ENCODE data around the gene SPPL3.

Gene SPPL3

DNA sequence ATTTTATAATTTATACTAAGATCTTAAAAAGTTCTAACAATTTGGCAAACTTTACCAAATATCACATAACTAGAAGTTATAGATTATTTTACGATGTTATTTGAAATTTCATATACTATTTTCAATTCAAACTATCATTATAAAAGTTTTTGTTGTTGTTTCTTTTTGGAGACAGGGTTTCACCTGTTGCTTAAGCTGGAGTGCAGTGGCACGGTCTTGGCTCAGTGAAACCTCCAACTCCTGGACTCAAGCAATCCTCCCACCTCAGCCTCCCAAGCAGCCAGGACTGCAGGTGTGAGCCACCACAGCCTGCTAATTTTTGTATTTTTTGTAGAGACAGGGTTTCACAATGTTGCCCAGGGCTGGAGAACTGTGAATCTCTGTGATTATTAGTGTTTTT lies 87.8 kb downstream of the SPPL3 start:
- Mint-ChIP-seq H3K36me3 (ENCODE audit: low read depth) (no peaks in the 10 kb centered on the region), H3K27ac (no peak overlapping the region), H3K27me3 (ENCODE audit: low read depth) (no peaks in the 10 kb centered on the region), H3K4me1 (ENCODE audit: low read depth) (peaks cover 16% of the 10 kb centered on the region), H3K4me3 (no peak overlapping the region), H3K9me3 (no peaks in the 10 kb centered on the region)

- Mint-ChIP-seq H3K9me3 (no peaks in the 10 kb centered on the region), H3K27me3 (ENCODE audit: low read depth) (no peaks in the 10 kb centered on the region), H3K4me1 (ENCODE audit: low read depth) (peaks cover 12% of the 10 kb centered on the region), H3K36me3 (ENCODE audit: low read depth) (peaks cover 5% of the 10 kb centered on the region), H3K27ac (no peak overlapping the region), H3K4me3 (no peak overlapping the region)
Observed at GRCh38 chr12:120814903-120815429, 89.2 kb downstream of the SPPL3 start.

DNA sequence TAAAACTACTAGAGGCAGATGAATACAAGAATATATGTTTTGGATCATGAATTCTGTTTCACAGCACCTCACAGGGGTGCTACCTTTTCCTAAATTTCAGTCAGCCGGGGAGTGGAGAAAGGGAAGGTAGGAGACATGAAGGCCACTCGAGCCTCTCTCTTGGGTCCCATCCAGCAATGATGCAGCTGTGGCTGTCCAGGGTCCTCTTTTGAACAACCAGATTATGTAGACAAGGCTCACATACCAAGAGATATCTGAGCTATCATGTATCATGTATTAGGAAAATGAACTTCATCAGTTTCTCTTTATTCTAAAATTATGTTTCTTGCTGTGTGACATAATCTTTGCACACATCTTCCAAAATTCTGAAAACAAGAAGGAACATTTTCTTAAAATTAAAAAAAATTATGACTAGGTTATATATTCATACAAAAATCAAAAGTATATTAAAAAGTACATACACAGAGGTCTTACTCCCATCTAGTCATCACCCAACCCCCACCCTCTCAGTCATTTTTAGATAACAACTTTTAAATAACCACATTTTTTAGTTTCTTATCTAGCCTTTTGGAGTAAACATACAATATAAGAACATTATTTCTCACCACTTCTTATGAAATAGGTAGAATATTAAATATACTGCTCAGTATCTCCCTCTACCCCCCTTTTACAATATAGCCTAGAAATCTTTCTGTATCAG lies 89.8 kb downstream of the SPPL3 start:
- Mint-ChIP-seq H3K4me1 (ENCODE audit: low read depth) (peaks cover 12% of the 10 kb centered on the region), H3K9me3 (no peaks in the 10 kb centered on the region), H3K27me3 (ENCODE audit: low read depth) (no peaks in the 10 kb centered on the region), H3K4me3 (no peak overlapping the region), H3K36me3 (ENCODE audit: low read depth) (peaks cover 6% of the 10 kb centered on the region), H3K27ac (no peak overlapping the region)

DNA sequence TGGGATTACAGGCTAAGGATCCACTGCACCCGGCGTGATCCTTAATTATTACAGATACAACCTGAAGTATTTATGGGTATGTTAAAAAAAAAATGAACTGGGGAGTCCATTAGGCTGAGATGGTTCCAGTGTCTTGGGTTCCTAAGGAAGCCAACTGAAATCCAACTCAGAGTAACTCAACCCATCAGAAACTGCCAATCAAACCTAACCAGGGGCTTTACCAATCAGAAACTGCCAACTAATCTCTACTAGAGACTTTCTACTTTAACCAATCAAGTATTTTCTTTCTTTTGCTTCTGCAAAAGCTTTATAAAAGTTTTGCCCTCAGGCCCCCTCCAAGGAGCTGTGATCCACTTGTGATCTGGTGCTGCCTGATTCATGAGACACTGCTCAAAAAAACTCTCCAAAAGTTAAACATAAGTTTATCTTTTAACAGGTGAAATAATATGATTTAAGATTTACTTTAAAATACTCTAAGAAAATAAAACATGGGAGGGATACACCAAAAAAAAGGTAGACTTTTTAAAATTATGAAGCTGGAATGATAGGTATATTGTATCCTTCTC lies 90.5 kb downstream of the SPPL3 start:
- H3K4me1 Mint-ChIP-seq (ENCODE audit: low read depth) = peaks cover 12% of the 10 kb centered on the region
- H3K4me3 Mint-ChIP-seq = no peak overlapping the region
- H3K9me3 Mint-ChIP-seq = no peaks in the 10 kb centered on the region
- no peak overlapping the region for H3K27ac Mint-ChIP-seq
- H3K36me3 Mint-ChIP-seq (ENCODE audit: low read depth) = peaks cover 9% of the 10 kb centered on the region
- H3K27me3 Mint-ChIP-seq (ENCODE audit: low read depth) = no peaks in the 10 kb centered on the region

GRCh38 chr12:120810021-120810420 lies 94.1 kb downstream of the SPPL3 start:
- peaks cover 12% of the 10 kb centered on the region for H3K36me3 Mint-ChIP-seq (ENCODE audit: low read depth)
- no peak overlapping the region for H3K27ac Mint-ChIP-seq

DNA sequence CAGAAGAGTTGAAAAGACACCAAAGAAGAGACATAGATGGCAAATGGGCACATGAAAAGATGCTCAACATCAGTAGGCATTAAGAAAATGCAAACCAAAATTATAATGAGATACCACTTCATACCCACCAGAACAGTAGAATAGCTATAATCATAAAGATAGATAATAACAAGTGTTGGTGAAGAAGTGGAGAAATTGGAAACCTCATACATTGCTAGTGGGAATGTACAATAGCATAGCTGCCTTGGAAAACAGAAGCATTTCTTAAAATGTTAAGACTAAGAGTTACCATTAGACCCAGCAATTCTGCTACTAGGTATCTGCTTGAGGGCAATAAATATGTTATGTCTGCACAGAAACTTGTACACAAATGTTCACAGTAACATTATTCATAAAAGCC lies 99.7 kb downstream of the SPPL3 start:
- Mint-ChIP-seq H3K27me3 (ENCODE audit: low read depth) (no peaks in the 10 kb centered on the region), H3K4me3 (no peak overlapping the region), H3K27ac (no peak overlapping the region), H3K36me3 (ENCODE audit: low read depth) (peaks cover 10% of the 10 kb centered on the region), H3K4me1 (ENCODE audit: low read depth) (peaks cover 14% of the 10 kb centered on the region), H3K9me3 (no peaks in the 10 kb centered on the region)

More at GRCh38 chr12:120810021-120810420, 94.1 kb downstream of the SPPL3 start:
- peaks cover 9% of the 10 kb centered on the region for H3K4me1 Mint-ChIP-seq (ENCODE audit: low read depth)
- no peaks in the 10 kb centered on the region for H3K9me3 Mint-ChIP-seq
- H3K4me3 Mint-ChIP-seq = no peak overlapping the region
- H3K27me3 Mint-ChIP-seq (ENCODE audit: low read depth) = no peaks in the 10 kb centered on the region

- H3K27me3 Mint-ChIP-seq (ENCODE audit: low read depth) = no peaks in the 10 kb centered on the region
- H3K9me3 Mint-ChIP-seq = peaks cover 14% of the 10 kb centered on the region
- peaks cover 22% of the 10 kb centered on the region for H3K36me3 Mint-ChIP-seq (ENCODE audit: low read depth)
- peaks cover 34% of the 10 kb centered on the region for H3K4me1 Mint-ChIP-seq (ENCODE audit: low read depth)
- H3K4me3 Mint-ChIP-seq = no peak overlapping the region
- peak overlapping the region; percentile 62 for H3K27ac Mint-ChIP-seq
Observed at GRCh38 chr12:120801146-120801545, 103.0 kb downstream of the SPPL3 start.

DNA sequence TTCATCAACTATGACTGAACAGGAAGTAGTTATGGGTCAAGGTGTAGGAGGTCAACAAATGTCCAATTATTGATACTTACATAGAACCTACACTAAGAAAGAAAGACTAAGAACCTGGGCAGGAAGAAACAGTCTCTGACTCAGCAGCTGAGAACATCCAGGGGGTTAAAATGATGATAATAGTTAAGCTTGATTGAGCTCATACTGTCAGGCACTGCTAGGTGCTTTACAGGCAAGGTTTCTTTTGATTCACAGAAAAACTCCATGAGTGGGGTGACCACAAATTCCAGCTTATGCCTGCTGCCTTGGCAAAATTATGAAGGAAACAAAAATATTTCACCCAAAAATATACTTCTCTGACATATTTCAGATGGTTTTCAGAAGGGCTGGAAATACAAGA lies 103.5 kb downstream of the SPPL3 start:
- Mint-ChIP-seq H3K27ac (peak overlapping the region; percentile 62), H3K4me3 (no peak overlapping the region), H3K36me3 (ENCODE audit: low read depth) (peaks cover 25% of the 10 kb centered on the region), H3K27me3 (ENCODE audit: low read depth) (no peaks in the 10 kb centered on the region), H3K9me3 (peaks cover 18% of the 10 kb centered on the region), H3K4me1 (ENCODE audit: low read depth) (peaks cover 34% of the 10 kb centered on the region)

GRCh38 chr12:120799243-120800045 lies 104.7 kb downstream of the SPPL3 start:
- Mint-ChIP-seq H3K9me3 (peaks cover 30% of the 10 kb centered on the region), H3K4me3 (no peak overlapping the region), H3K27ac (no peak overlapping the region), H3K4me1 (ENCODE audit: low read depth) (peaks cover 34% of the 10 kb centered on the region), H3K27me3 (ENCODE audit: low read depth) (no peaks in the 10 kb centered on the region), H3K36me3 (ENCODE audit: low read depth) (peaks cover 32% of the 10 kb centered on the region)

- Mint-ChIP-seq H3K4me1 (ENCODE audit: low read depth) (peaks cover 34% of the 10 kb centered on the region), H3K9me3 (peaks cover 30% of the 10 kb centered on the region), H3K27me3 (ENCODE audit: low read depth) (no peaks in the 10 kb centered on the region), H3K36me3 (ENCODE audit: low read depth) (peaks cover 32% of the 10 kb centered on the region), H3K4me3 (no peak overlapping the region), H3K27ac (no peak overlapping the region)
Observed at GRCh38 chr12:120798696-120799095, 105.5 kb downstream of the SPPL3 start.

DNA sequence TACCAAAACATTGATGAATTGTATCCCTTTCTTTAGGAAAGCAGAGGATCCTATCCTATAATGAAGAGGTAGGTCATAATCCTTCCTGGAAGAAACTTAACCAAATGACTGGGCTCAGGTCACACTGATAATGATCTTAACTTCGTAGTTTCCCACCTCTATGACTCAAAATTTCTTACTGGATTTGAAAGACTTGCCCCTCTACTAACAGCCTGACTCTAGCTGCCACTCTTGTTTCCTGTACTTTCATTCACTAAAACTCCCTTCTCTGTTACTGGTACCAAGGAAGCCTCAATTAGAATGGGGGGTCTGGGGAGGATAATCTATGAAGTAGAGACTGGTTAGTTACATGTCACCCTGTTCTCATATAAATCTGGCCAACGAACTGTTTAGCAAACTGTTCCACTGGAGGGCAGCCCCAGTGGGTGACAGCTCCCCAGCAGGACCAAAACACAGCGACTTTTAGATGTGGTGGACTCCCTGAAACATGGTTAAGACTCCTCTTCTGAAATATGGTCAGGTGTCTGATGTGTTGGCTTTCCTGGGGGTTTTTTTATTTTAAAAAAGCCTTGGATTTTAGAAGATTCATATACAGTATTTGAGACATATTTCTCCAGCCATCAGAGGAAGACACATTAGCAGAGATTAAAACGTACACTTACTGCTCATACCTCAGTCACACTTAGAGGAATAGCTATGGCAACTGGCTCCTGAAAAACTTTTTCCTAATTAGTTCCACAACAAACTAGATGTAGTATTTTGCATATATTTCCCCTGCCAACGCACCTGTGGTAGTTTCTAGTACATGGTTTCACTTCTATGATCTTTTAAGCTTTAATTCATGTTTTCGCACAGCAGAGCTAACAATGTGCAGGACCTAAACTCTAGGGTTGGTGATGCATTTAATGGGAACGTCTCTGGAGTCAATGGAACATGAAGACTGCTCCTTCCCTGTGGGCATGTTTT lies 106.2 kb downstream of the SPPL3 start:
- Mint-ChIP-seq H3K9me3 (peaks cover 33% of the 10 kb centered on the region), H3K36me3 (ENCODE audit: low read depth) (peaks cover 33% of the 10 kb centered on the region), H3K4me3 (no peak overlapping the region), H3K27me3 (ENCODE audit: low read depth) (no peaks in the 10 kb centered on the region), H3K27ac (peak overlapping the region; percentile 2), H3K4me1 (ENCODE audit: low read depth) (peaks cover 31% of the 10 kb centered on the region)

- Mint-ChIP-seq H3K4me3 (no peak overlapping the region), H3K36me3 (ENCODE audit: low read depth) (peaks cover 38% of the 10 kb centered on the region), H3K9me3 (peaks cover 33% of the 10 kb centered on the region), H3K27me3 (ENCODE audit: low read depth) (no peaks in the 10 kb centered on the region), H3K4me1 (ENCODE audit: low read depth) (peaks cover 22% of the 10 kb centered on the region), H3K27ac (no peak overlapping the region)
Observed at GRCh38 chr12:120795441-120796178, 108.5 kb downstream of the SPPL3 start.

DNA sequence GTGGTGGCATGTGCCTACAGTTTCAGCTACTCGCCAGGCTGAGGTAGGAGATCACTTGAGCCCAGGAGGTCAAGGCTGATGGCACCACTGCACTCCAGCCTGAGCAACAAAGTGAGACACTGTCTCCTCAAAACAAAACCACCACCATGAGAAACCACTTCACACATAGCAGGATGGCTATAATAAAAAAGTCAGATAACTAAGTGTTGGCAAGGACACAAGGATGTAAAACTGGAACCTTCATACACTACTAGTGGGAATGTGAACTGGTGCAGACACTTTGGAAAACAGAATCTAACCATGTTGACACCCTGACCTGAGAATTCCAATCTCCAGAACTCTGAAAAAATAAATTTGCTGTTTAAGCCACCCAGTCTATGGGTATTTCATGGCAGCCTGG lies 110.8 kb downstream of the SPPL3 start:
- H3K4me3 Mint-ChIP-seq = no peak overlapping the region
- H3K27me3 Mint-ChIP-seq (ENCODE audit: low read depth) = no peaks in the 10 kb centered on the region
- H3K9me3 Mint-ChIP-seq = peaks cover 33% of the 10 kb centered on the region
- H3K4me1 Mint-ChIP-seq (ENCODE audit: low read depth) = peaks cover 13% of the 10 kb centered on the region
- no peak overlapping the region for H3K27ac Mint-ChIP-seq
- peaks cover 41% of the 10 kb centered on the region for H3K36me3 Mint-ChIP-seq (ENCODE audit: low read depth)

Data from T-helper 1 cell treated with Interleukin-12 subunit alpha and Interleukin-12 subunit beta and Interleukin-4 antibody, amounts not matched to agents 30 μg/mL and 1 μg/mL, for 36 hours (primary cell).